Neural cell (in vitro differentiated cells): Measurements from ENCODE around the gene VANGL1. TPM values are rescaled to one million over a fixed set of nuclear protein-coding genes. Genes with fewer than 3 reads are reported as not detected.

ENCODE experiments used
- H2AFZ ChIP-seq: fragments of 200-600, 300-800 bp; sonication (generic), shearing (Covaris generic); 2 replicates; pipeline ENCODE4 v1.6.0; 2014; ENCODE audit warnings: low read depth, mild to moderate bottlenecking, antibody characterized with exemption, low read length, moderate library complexity
- H3F3A ChIP-seq: fragments of 200-600 bp; shearing (Covaris generic); 2 replicates; pipeline ENCODE4 v1.6.1; 2016; ENCODE audit warnings: mild to moderate bottlenecking, moderate library complexity, mixed read lengths, antibody characterized with exemption, low read length; ENCODE audit not compliant: insufficient read depth, poor library complexity, severe bottlenecking
- H3K27ac ChIP-seq: fragments of 200-600, 300-800 bp; sonication (generic), shearing (Covaris generic); 2 replicates; pipeline ENCODE4 v1.5.1; 2014; ENCODE audit warnings: mild to moderate bottlenecking, low read length, moderate library complexity
- H3K27me3 ChIP-seq: fragments of 300-800, 200-600 bp; sonication (generic), shearing (Covaris generic); 2 replicates; pipeline ENCODE4 v1.6.0; 2014; ENCODE audit warnings: mild to moderate bottlenecking, low read depth, low read length, moderate library complexity; ENCODE audit not compliant: insufficient read depth
- H3K36me3 ChIP-seq: fragments of 300-800, 200-600 bp; sonication (generic), shearing (Covaris generic); 2 replicates; pipeline ENCODE4 v1.5.1; 2014; ENCODE audit warnings: mild to moderate bottlenecking, antibody characterized with exemption, low read length, moderate library complexity; ENCODE audit not compliant: insufficient read depth
- H3K4me2 ChIP-seq: fragments of 300-800, 200-600 bp; sonication (generic), shearing (Covaris generic); 2 replicates; pipeline ENCODE4 v1.6.0; 2014; ENCODE audit warnings: mild to moderate bottlenecking, low read length
- H3K4me3 ChIP-seq: fragments of 300-800, 200-600 bp; sonication (generic), shearing (Covaris generic); 2 replicates; pipeline ENCODE4 v1.5.1; 2014; ENCODE audit warnings: mild to moderate bottlenecking, low read length, moderate library complexity
- H3K79me2 ChIP-seq: fragments of 200-600 bp; shearing (Covaris generic); replicated peaks from 2 replicates; pipeline ENCODE4 v1.6.0; 2014; ENCODE audit warnings: mild to moderate bottlenecking, low read length, moderate library complexity; ENCODE audit not compliant: insufficient read depth
- H3K9ac ChIP-seq: fragments of 300-800, 200-600 bp; sonication (generic), shearing (Covaris generic); 2 replicates; pipeline ENCODE4 v1.6.1; 2016; ENCODE audit warnings: mild to moderate bottlenecking, low read length, mixed read lengths
- H3K9me2 ChIP-seq: fragments of 200-600 bp; shearing (Covaris generic); 2 replicates; pipeline ENCODE4 v1.6.1; 2016; ENCODE audit warnings: mild to moderate bottlenecking, low read length, mixed read lengths; ENCODE audit not compliant: insufficient read depth
- H3K9me3 ChIP-seq: fragments of 200-600, 300-800 bp; sonication (generic), shearing (Covaris generic); 2 replicates; pipeline ENCODE4 v1.6.1; 2016; ENCODE audit warnings: mild to moderate bottlenecking, mixed run types, low read length, moderate library complexity, mixed read lengths
- H4K20me1 ChIP-seq: fragments of 200-600 bp; shearing (Covaris generic); 2 replicates; pipeline ENCODE4 v1.6.1; 2016; ENCODE audit warnings: mild to moderate bottlenecking, mixed run types; ENCODE audit not compliant: insufficient read depth
- EP300 ChIP-seq: fragments of 450-650 bp; conservative IDR thresholded peaks from 2 replicates; pipeline ENCODE4 v1.6.1; 2014; ENCODE audit warnings: antibody characterized with exemption, mild to moderate bottlenecking, moderate library complexity; ENCODE audit not compliant: poor library complexity, severe bottlenecking
- EZH2 ChIP-seq: fragments of 200-600, 300-800 bp; shearing (Covaris generic), sonication (generic); IDR thresholded peaks from 2 replicates; pipeline ENCODE4 v1.6.1; 2014; ENCODE audit warnings: antibody characterized with exemption, low read length, borderline replicate concordance, mild to moderate bottlenecking; ENCODE audit not compliant: insufficient read depth, poor library complexity, severe bottlenecking
- POLR2AphosphoS5 ChIP-seq: IDR thresholded peaks from 2 replicates; pipeline ENCODE4 v1.6.1; 2012
- RAD21 ChIP-seq: fragments of 450-650 bp; conservative IDR thresholded peaks from 2 replicates; pipeline ENCODE4 v1.6.1; 2014; ENCODE audit warnings: antibody characterized with exemption, mild to moderate bottlenecking, moderate library complexity
- SMC3 ChIP-seq: fragments of 450-650 bp; conservative IDR thresholded peaks from 2 replicates; pipeline ENCODE4 v1.6.1; 2014; ENCODE audit warnings: antibody characterized with exemption, mild to moderate bottlenecking, moderate library complexity; ENCODE audit not compliant: poor library complexity
- polyA plus RNA-seq: library from polyadenylated mRNA; depleted of rRNA; stranded (reverse); fragments of >200 nt; gene quantifications from 2 replicates; pipeline ENCODE4 v1.2.3, GENCODE V29; 2014
- small RNA-seq, 3 experiments: library from RNA; depleted of rRNA; stranded (forward); fragments of <200 nt; gene quantifications; one replicate each; pipeline ENCODE3, GENCODE V24; 2012
- TF ChIP-seq, protein P1 (sequence below): fragments of 450-650 bp; IDR thresholded peaks from 2 replicates; pipeline ENCODE4 v1.5.1; 2014; ENCODE audit warnings: antibody characterized with exemption, mild to moderate bottlenecking, moderate library complexity; ENCODE audit not compliant: poor library complexity, severe bottlenecking
- TF ChIP-seq, protein P2 (sequence below): IDR thresholded peaks from 2 replicates; pipeline ENCODE4 v1.6.1; 2012; ENCODE audit warnings: borderline replicate concordance

Gene VANGL1
- polyA plus RNA-seq, 1 donor from 2014 or later, result 0.53 TPM

DNA sequence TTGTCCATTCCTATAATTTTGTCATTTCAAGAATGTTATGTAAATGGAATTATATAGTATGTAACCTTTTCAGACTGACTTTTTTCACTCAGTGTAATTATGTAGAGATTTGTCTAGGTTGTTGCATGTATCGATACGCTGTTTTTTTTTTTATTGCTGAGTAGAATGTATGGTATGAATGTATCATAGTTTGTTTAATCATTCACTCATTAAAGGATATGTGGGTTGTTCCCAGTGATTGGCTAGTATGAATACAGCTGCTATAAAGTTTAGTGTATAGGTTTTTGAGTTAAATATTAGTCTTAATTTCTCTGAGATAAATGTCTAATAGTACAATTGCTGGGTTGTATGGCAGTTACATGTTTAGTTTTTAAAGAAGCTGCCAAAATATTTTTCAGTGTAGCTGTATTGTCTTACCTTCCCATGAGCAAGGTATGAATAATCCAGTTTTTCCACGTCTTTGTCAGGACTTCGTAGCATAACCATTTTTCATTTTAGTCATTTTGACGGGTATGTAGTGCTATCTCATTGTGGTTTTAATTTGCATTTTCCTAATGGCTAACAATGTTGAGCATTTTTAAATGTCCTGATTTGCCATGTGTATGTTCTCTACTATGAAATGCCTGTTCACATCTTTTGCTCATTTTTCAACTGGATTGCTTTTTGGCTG is 104.4 kb downstream of the VANGL1 start:
- Histone ChIP-seq H3K27ac (no peak overlapping the region), H2AFZ (no peak overlapping the region), H3K9me3 (no peaks in the 10 kb centered on the region), H3K4me2 (no peak overlapping the region), H3K9ac (no peak overlapping the region), H3K9me2 (no peaks in the 10 kb centered on the region), H3K36me3 (no peaks in the 10 kb centered on the region), H3K27me3 (no peaks in the 10 kb centered on the region), H4K20me1 (no peaks in the 10 kb centered on the region), H3K79me2 (no peaks in the 10 kb centered on the region), H3F3A (no peaks in the 10 kb centered on the region), H3K4me3 (no peak overlapping the region)
- TF ChIP-seq, protein P1, sequence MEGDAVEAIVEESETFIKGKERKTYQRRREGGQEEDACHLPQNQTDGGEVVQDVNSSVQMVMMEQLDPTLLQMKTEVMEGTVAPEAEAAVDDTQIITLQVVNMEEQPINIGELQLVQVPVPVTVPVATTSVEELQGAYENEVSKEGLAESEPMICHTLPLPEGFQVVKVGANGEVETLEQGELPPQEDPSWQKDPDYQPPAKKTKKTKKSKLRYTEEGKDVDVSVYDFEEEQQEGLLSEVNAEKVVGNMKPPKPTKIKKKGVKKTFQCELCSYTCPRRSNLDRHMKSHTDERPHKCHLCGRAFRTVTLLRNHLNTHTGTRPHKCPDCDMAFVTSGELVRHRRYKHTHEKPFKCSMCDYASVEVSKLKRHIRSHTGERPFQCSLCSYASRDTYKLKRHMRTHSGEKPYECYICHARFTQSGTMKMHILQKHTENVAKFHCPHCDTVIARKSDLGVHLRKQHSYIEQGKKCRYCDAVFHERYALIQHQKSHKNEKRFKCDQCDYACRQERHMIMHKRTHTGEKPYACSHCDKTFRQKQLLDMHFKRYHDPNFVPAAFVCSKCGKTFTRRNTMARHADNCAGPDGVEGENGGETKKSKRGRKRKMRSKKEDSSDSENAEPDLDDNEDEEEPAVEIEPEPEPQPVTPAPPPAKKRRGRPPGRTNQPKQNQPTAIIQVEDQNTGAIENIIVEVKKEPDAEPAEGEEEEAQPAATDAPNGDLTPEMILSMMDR, result no peak
- TF ChIP-seq, protein P2, sequence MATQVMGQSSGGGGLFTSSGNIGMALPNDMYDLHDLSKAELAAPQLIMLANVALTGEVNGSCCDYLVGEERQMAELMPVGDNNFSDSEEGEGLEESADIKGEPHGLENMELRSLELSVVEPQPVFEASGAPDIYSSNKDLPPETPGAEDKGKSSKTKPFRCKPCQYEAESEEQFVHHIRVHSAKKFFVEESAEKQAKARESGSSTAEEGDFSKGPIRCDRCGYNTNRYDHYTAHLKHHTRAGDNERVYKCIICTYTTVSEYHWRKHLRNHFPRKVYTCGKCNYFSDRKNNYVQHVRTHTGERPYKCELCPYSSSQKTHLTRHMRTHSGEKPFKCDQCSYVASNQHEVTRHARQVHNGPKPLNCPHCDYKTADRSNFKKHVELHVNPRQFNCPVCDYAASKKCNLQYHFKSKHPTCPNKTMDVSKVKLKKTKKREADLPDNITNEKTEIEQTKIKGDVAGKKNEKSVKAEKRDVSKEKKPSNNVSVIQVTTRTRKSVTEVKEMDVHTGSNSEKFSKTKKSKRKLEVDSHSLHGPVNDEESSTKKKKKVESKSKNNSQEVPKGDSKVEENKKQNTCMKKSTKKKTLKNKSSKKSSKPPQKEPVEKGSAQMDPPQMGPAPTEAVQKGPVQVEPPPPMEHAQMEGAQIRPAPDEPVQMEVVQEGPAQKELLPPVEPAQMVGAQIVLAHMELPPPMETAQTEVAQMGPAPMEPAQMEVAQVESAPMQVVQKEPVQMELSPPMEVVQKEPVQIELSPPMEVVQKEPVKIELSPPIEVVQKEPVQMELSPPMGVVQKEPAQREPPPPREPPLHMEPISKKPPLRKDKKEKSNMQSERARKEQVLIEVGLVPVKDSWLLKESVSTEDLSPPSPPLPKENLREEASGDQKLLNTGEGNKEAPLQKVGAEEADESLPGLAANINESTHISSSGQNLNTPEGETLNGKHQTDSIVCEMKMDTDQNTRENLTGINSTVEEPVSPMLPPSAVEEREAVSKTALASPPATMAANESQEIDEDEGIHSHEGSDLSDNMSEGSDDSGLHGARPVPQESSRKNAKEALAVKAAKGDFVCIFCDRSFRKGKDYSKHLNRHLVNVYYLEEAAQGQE, result no peak
- no peak for TF ChIP-seq POLR2AphosphoS5
- no peak for TF ChIP-seq EP300
- TF ChIP-seq SMC3, result no peak
- no peak for TF ChIP-seq EZH2
- no peak for TF ChIP-seq RAD21

Small RNAs within 50 kb of the gene (small RNA-seq; reads per million reads assigned to genes)
- gene RF00406 (4.0 to 7.8 (median 4.7) reads per million in 3 experiments), gene RN7SL420P (0 to 0.08 (median 0) reads per million in 3 experiments)

Other genes starting within 250 kb of the VANGL1 start
- not detected in 2 replicates for gene CASQ2, start 126.7 kb downstream of the VANGL1 start, polyA plus RNA-seq
- 0.31 and 0.42 TPM in 2 replicates for gene NHLH2, start 199.2 kb downstream of the VANGL1 start, polyA plus RNA-seq